ENCODE data around the gene ANKRD18A.
A peak's percentile ranks its signal among the peaks of the same experiment; 100 is the strongest.
"Not testable (repeated sequence)": the region's sequence is repeated elsewhere in the genome, so short reads cannot be mapped to it uniquely, and the experiment has no call there.

Gene ANKRD18A

GRCh38 chr9:38622951-38623350, 2.6 kb upstream of the ANKRD18A start:
- DNase-seq, result no peak

GRCh38 chr9:38622288-38622674, 1.9 kb upstream of the ANKRD18A start:
- DNase-seq, result no peak

- DNase-seq, result peak in 5 of 6 experiments; percentile 10 to 69 (median 34)
These were observed 1.3 kb upstream of the ANKRD18A start for GRCh38 chr9:38621434-38622287.

- peak in 3 of 6 experiments; percentile 8 to 17 (median 17) for DNase-seq
These were observed 594 bp downstream of the ANKRD18A start for GRCh38 chr9:38619556-38620447.

GRCh38 chr9:38598029-38598745, 22.2 kb downstream of the ANKRD18A start:
- DNase-seq, result not testable (repeated sequence)

GRCh38 chr9:38595117-38595516, 25.3 kb downstream of the ANKRD18A start:
- DNase-seq, result not testable (repeated sequence)

- not testable (repeated sequence) for DNase-seq
These were observed 28.9 kb downstream of the ANKRD18A start for GRCh38 chr9:38591346-38592063.

GRCh38 chr9:38583765-38584164, 36.6 kb downstream of the ANKRD18A start:
- DNase-seq, result not testable (repeated sequence)

- not testable (repeated sequence) for DNase-seq
These were observed 40.3 kb downstream of the ANKRD18A start for GRCh38 chr9:38580112-38580511.

GRCh38 chr9:38576181-38576580, 44.2 kb downstream of the ANKRD18A start:
- DNase-seq, result peak in 1 of 6 experiments; percentile 6

GRCh38 chr9:38566048-38566447, 54.3 kb downstream of the ANKRD18A start:
- DNase-seq, result not testable (repeated sequence)

GRCh38 chr9:38565178-38565577, 55.2 kb downstream of the ANKRD18A start:
- not testable (repeated sequence) for DNase-seq

GRCh38 chr9:38563911-38564310, 56.5 kb downstream of the ANKRD18A start:
- DNase-seq, result not testable (repeated sequence)

- DNase-seq, result not testable (repeated sequence)
These were observed 59.3 kb downstream of the ANKRD18A start for GRCh38 chr9:38561134-38561533.

GRCh38 chr9:38559172-38559571, 61.2 kb downstream of the ANKRD18A start:
- not testable (repeated sequence) for DNase-seq

GRCh38 chr9:38557746-38558145, 62.6 kb downstream of the ANKRD18A start:
- not testable (repeated sequence) for DNase-seq

GRCh38 chr9:38554966-38555365, 65.4 kb downstream of the ANKRD18A start:
- DNase-seq, result not testable (repeated sequence)

- DNase-seq, result not testable (repeated sequence)
These were observed 67.4 kb downstream of the ANKRD18A start for GRCh38 chr9:38553019-38553418.

- DNase-seq, result peak in 2 of 6 experiments; percentile 30 to 54
These were observed 73.8 kb downstream of the ANKRD18A start for GRCh38 chr9:38546497-38547163.

- not testable (repeated sequence) for DNase-seq
These were observed 79.9 kb downstream of the ANKRD18A start for GRCh38 chr9:38540535-38540934.

- no peak for DNase-seq
These were observed 91.1 kb downstream of the ANKRD18A start for GRCh38 chr9:38529317-38529716.

All from stimulated activated naive CD4-positive, alpha-beta T cell (primary cell).